HG02798 (cell line): ENCODE results near the gene PRAMEF25.
"Not testable (repeated sequence)": the region's sequence is repeated elsewhere in the genome, so short reads cannot be mapped to it uniquely, and the experiment has no call there.

Source experiments
- ATAC-seq: cut with Tn5 transposase; IDR thresholded peaks from one replicate; pipeline ENCODE4 v1.9.1; 2021; ENCODE audit warnings: mild to moderate bottlenecking; ENCODE audit not compliant: unreplicated experiment, poor library complexity

The PRAMEF25 gene

GRCh38 chr1:13070474-13070873, at the start of gene PRAMEF25:
PRAMEF25 (plus strand) TSS chr1:13070774; CDS start chr1:13073694, 2,920 bp downstream.
- ATAC-seq: not testable (repeated sequence)

GRCh38 chr1:13056475-13056874, 14.1 kb upstream of the PRAMEF25 start, which contains the start of gene PRAMEF27:
PRAMEF27 (minus strand) TSS chr1:13056575; CDS start chr1:13053659, 2,916 bp downstream.
- ATAC-seq: not testable (repeated sequence)

- not testable (repeated sequence) for ATAC-seq
Observed at GRCh38 chr1:13116754-13117153, 46.2 kb downstream of the PRAMEF25 start, which contains the start of gene HNRNPCL2. HNRNPCL2 (minus strand) TSS chr1:13116854; CDS start chr1:13116400, 454 bp downstream.
